SK-N-SH (cell line): ENCODE results near the gene IGSF9B. TPM values are rescaled to one million over a fixed set of nuclear protein-coding genes. Genes with fewer than 3 reads are reported as not detected.

Experiments used
- CTCF ChIA-PET: fragments of 300-600, 350-600 bp; formaldehyde crosslinking; extraction: SDS; loops from one replicate; lab custom pipeline; 2021; lab: Yijun Ruan, JAX
- POLR2A ChIA-PET: fragments of 350-600 bp; sonication (Branson Sonifier 250); formaldehyde crosslinking; extraction: SDS; loops from one replicate; lab custom pipeline; 2020; ENCODE audit warnings: antibody characterized with exemption, inconsistent platforms; lab: Yijun Ruan, JAX
- DNase-seq: peaks from one replicate; pipeline ENCODE4 v3.0.0; 2012
- H2AFZ ChIP-seq: fragments of 200-600 bp; sonication (generic); 2 replicates; pipeline ENCODE4 v1.8.1; 2016; ENCODE audit warnings: antibody characterized with exemption, mild to moderate bottlenecking, low read depth
- H3F3A ChIP-seq: fragments of 200-600 bp; sonication (generic); replicated peaks from 2 replicates; pipeline ENCODE3; 2016; ENCODE audit warnings: antibody characterized with exemption, mild to moderate bottlenecking; ENCODE audit not compliant: insufficient read depth
- H3K27ac ChIP-seq, 2 experiments: fragments of 200-500 bp in 1 of 2; fragments of 200-600 bp in 1 of 2; sonication (Bioruptor generic) in 1 of 2; sonication (generic), shearing (Covaris generic) in 1 of 2; 2 replicates each; pipeline versions ENCODE4 v1.5.1 to v1.6.1; 2014 to 2016; ENCODE audit warnings: low read depth in 2 of 2, inconsistent platforms in 1 of 2, low read length in 1 of 2, mild to moderate bottlenecking in 1 of 2, mixed read lengths in 1 of 2
- H3K27me3 ChIP-seq: fragments of 200-600 bp; sonication (generic), shearing (Covaris generic); 2 replicates; pipeline ENCODE4 v1.6.1; 2016; ENCODE audit warnings: mixed run types; ENCODE audit not compliant: insufficient read depth
- H3K36me3 ChIP-seq, 2 experiments: fragments of 200-500 bp in 1 of 2; fragments of 200-600 bp in 1 of 2; sonication (Bioruptor generic) in 1 of 2; sonication (generic) in 1 of 2; replicated peaks in 1 of 2; 2 replicates each; pipeline versions ENCODE3 to v1.5.1; 2014 to 2016; ENCODE audit warnings: low read length in 1 of 2, mild to moderate bottlenecking in 1 of 2; ENCODE audit not compliant: insufficient read depth in 2 of 2, control insufficient read depth in 1 of 2
- H3K4me1 ChIP-seq, 2 experiments: fragments of 200-500 bp in 1 of 2; fragments of 200-600 bp in 1 of 2; sonication (Bioruptor generic) in 1 of 2; sonication (generic), shearing (Covaris generic) in 1 of 2; 2 replicates each; pipeline versions ENCODE4 v1.5.1 to v1.6.1; 2014 to 2016; ENCODE audit warnings: low read depth in 1 of 2, low read length in 1 of 2, mixed run types in 1 of 2; ENCODE audit not compliant: insufficient read depth in 2 of 2, control insufficient read depth in 1 of 2
- H3K4me2 ChIP-seq: fragments of 200-600 bp; sonication (generic), shearing (Covaris generic); 2 replicates; pipeline ENCODE4 v1.6.1; 2017; ENCODE audit warnings: mixed run types
- H3K4me3 ChIP-seq, 2 experiments: fragments of 200-500 bp in 1 of 2; fragments of 200-600 bp in 1 of 2; sonication (Bioruptor generic) in 1 of 2; sonication (generic), shearing (Covaris generic) in 1 of 2; 2 replicates each; pipeline versions ENCODE4 v1.5.1 to v1.8.1; 2014 to 2016; ENCODE audit warnings: low read depth in 2 of 2, inconsistent platforms in 1 of 2, low read length in 1 of 2, mild to moderate bottlenecking in 1 of 2, mixed read lengths in 1 of 2, moderate library complexity in 1 of 2
- H3K79me2 ChIP-seq: fragments of 200-600 bp; sonication (generic); 2 replicates; pipeline ENCODE4 v1.8.1; 2017; ENCODE audit warnings: mild to moderate bottlenecking; ENCODE audit not compliant: insufficient read depth
- H3K9ac ChIP-seq: fragments of 200-600 bp; sonication (generic); 2 replicates; pipeline ENCODE4 v1.6.1; 2017; ENCODE audit warnings: mixed run types
- H3K9me2 ChIP-seq: fragments of 200-600 bp; sonication (generic); 2 replicates; pipeline ENCODE4 v1.6.1; 2017; ENCODE audit warnings: mixed run types
- H3K9me3 ChIP-seq: fragments of 200-600 bp; sonication (generic); 2 replicates; pipeline ENCODE4 v1.6.1; 2017; ENCODE audit warnings: mixed run types, mild to moderate bottlenecking, moderate library complexity
- H4K20me1 ChIP-seq: fragments of 200-600 bp; sonication (generic); 2 replicates; pipeline ENCODE4 v1.6.1; 2017; ENCODE audit warnings: mild to moderate bottlenecking, mixed run types; ENCODE audit not compliant: insufficient read depth
- CTCF ChIP-seq: fragments of 200-600 bp; sonication (generic); IDR thresholded peaks from 2 replicates; pipeline ENCODE4 v1.6.1; 2017; ENCODE audit warnings: antibody characterized with exemption, mild to moderate bottlenecking, moderate library complexity
- EZH2phosphoT487 ChIP-seq: fragments of 200-600 bp; sonication (generic); IDR thresholded peaks from 2 replicates; pipeline ENCODE4 v1.6.1; 2017; ENCODE audit warnings: low read depth, mixed run types, mild to moderate bottlenecking, antibody characterized with exemption, moderate library complexity, borderline replicate concordance
- FOSL2 ChIP-seq: IDR thresholded peaks from 2 replicates; pipeline ENCODE4 v1.4.0; 2012; ENCODE audit warnings: low read depth, mild to moderate bottlenecking, moderate library complexity, borderline replicate concordance
- FOXJ3 ChIP-seq: sonication (generic); formaldehyde crosslinking; IDR thresholded peaks from 2 replicates; pipeline ENCODE4 v1.5.1; 2020; ENCODE audit warnings: mild to moderate bottlenecking, missing genetic modification reagents
- FOXM1 ChIP-seq: IDR thresholded peaks from 2 replicates; pipeline ENCODE4 v1.4.0; 2012; ENCODE audit warnings: low read depth, mild to moderate bottlenecking
- MAX ChIP-seq: IDR thresholded peaks from 2 replicates; pipeline ENCODE4 v1.4.0; 2012; ENCODE audit warnings: low read depth
- MXI1 ChIP-seq: IDR thresholded peaks from 2 replicates; pipeline ENCODE4 v1.6.1; 2012; ENCODE audit warnings: mild to moderate bottlenecking, low read depth, low read length, improper control_type of control experiment
- NFIC ChIP-seq: IDR thresholded peaks from 2 replicates; pipeline ENCODE4 v1.4.0; 2012; ENCODE audit warnings: borderline replicate concordance
- NRF1 ChIP-seq: IDR thresholded peaks from 2 replicates; pipeline ENCODE4 v1.6.1; 2012; ENCODE audit warnings: low read depth, mild to moderate bottlenecking, low read length
- RCOR1 ChIP-seq: fragments of 150-350 bp; IDR thresholded peaks from 2 replicates; pipeline ENCODE4 v1.6.1; 2017; ENCODE audit warnings: antibody characterized with exemption, low read length
- REST ChIP-seq: IDR thresholded peaks from 2 replicates; pipeline ENCODE4 v1.6.1; 2012; ENCODE audit warnings: mild to moderate bottlenecking, low read depth, low read length, moderate library complexity
- RFX5 ChIP-seq: IDR thresholded peaks from 2 replicates; pipeline ENCODE4 v1.6.1; 2012; ENCODE audit warnings: mild to moderate bottlenecking, improper control_type of control experiment, low read length
- USF1 ChIP-seq: IDR thresholded peaks from 2 replicates; pipeline ENCODE4 v1.4.0; 2012; ENCODE audit warnings: low read depth, borderline replicate concordance
- WGBS: methylation state at CpG from one replicate; pipeline ENCODE4 v1.1.6; 2017; ENCODE audit warnings: low lambda C conversion rate; 5-methylcytosine and 5-hydroxymethylcytosine counted together
- polyA plus RNA-seq, 3 experiments: library from polyadenylated mRNA; depleted of rRNA; stranded (reverse); fragments of >200 nt; gene quantifications; 2 replicates each; pipeline ENCODE4 v1.2.3, GENCODE V29; 2012
- TF ChIP-seq, protein P1 (sequence below): IDR thresholded peaks from 2 replicates; pipeline ENCODE4; 2012

Gene IGSF9B
- polyA plus RNA-seq, 1 of the 3 experiments (the other 2 are of a cell fraction) = 0.41 TPM

DNA sequence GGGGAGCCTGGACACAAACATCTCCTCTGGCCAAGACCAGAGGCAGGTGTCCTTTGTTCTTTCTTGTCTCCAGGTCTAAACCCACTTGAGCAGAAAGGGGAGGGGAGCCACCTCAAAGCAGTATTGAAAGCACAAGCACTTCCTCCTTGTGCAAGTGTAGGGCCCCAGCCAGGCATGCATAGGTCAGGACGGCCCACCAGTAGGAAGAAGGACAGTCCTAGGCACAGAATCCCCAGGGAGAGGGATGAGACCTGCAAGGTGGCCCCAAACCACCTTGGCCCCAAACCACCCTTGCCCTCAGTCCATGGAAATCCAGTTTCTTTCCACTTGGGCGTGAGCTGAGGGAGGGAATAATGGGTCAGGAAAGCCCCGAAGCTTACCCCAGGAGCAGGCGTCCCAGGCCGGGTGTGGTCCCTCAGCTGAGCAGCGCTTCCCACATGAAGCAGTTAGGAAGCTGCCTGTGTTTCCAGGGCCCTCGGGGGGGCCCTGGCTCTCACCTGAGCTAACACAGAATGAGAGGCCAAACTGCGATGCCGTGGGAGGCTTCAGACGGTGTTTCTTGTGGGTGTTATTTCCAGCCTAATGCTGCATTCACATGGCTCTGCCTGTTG lies 20.4 kb upstream of the IGSF9B start:
- H3K9me2 ChIP-seq = no peaks in the 10 kb centered on the region
- H3K9ac ChIP-seq = no peak overlapping the region
- H3F3A ChIP-seq = no peaks in the 10 kb centered on the region
- CTCF ChIA-PET = no interaction called here
- no peaks in the 10 kb centered on the region for H3K79me2 ChIP-seq
- DNase-seq = no peak
- WGBS = 33% methylated on average over 5 of the region's 10 CpGs
- H2AFZ ChIP-seq = no peak overlapping the region
- no peak overlapping the region for H3K4me3 ChIP-seq
- H3K27me3 ChIP-seq = no peaks in the 10 kb centered on the region; the same call in 1 of the 2 replicates
- H3K36me3 ChIP-seq = no peaks in the 10 kb centered on the region
- TF ChIP-seq, protein P1, sequence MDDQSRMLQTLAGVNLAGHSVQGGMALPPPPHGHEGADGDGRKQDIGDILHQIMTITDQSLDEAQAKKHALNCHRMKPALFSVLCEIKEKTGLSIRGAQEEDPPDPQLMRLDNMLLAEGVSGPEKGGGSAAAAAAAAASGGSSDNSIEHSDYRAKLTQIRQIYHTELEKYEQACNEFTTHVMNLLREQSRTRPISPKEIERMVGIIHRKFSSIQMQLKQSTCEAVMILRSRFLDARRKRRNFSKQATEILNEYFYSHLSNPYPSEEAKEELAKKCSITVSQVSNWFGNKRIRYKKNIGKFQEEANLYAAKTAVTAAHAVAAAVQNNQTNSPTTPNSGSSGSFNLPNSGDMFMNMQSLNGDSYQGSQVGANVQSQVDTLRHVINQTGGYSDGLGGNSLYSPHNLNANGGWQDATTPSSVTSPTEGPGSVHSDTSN = no peak
- H3K9me3 ChIP-seq = no peaks in the 10 kb centered on the region
- POLR2A ChIA-PET = no interaction called here
- H3K27ac ChIP-seq = no peak overlapping the region
- no peak overlapping the region for H3K4me2 ChIP-seq
- no peaks in the 10 kb centered on the region for H4K20me1 ChIP-seq
- H3K4me1 ChIP-seq = peaks cover 0 to 2% of the 10 kb centered on the region in 2 experiments; a peak in 1 of 4 replicates

- no peaks in the 10 kb centered on the region for H3K36me3 ChIP-seq
- TF ChIP-seq NRF1 (no peak), RCOR1 (no peak), MAX (no peak), CTCF (no peak), RFX5 (no peak), USF1 (no peak), FOXJ3 (CRISPR knock-in tag) (no peak), EZH2phosphoT487 (no peak), REST (no peak), MXI1 (no peak), FOSL2 (no peak), NFIC (no peak), FOXM1 (no peak)
- TF ChIP-seq, protein P1 = no peak
- H3K9me2 ChIP-seq = no peaks in the 10 kb centered on the region
- H3K4me3 ChIP-seq = no peak overlapping the region
- H3K4me1 ChIP-seq = peaks cover 0 to 2% of the 10 kb centered on the region in 2 experiments; a peak in 1 of 4 replicates
- WGBS = 48% methylated on average over 4 of the region's 7 CpGs
- H3K9me3 ChIP-seq = no peaks in the 10 kb centered on the region
- ChIA-PET POLR2A (interaction anchor here (0.9 kb wide), 1 partner anchor 20 kb away, joined by 3 read pairs; no protein-coding TSS in a partner anchor), CTCF (no interaction called here)
- no peak overlapping the region for H3K9ac ChIP-seq
- no peaks in the 10 kb centered on the region for H3F3A ChIP-seq
- DNase-seq = no peak
- no peaks in the 10 kb centered on the region for H4K20me1 ChIP-seq
- no peak overlapping the region for H3K4me2 ChIP-seq
- no peak overlapping the region for H3K27ac ChIP-seq
- no peaks in the 10 kb centered on the region for H3K79me2 ChIP-seq
- H2AFZ ChIP-seq = no peak overlapping the region
- no peaks in the 10 kb centered on the region for H3K27me3 ChIP-seq
Measured at GRCh38 chr11:133975488-133975849, 18.7 kb upstream of the IGSF9B start.
